H9 (cell line): Measurements from ENCODE around the gene CDK8. TPM values are rescaled to one million over a fixed set of nuclear protein-coding genes. Genes with fewer than 3 reads are reported as not detected.

Experiments used
- DNase-seq: peaks from one replicate; pipeline ENCODE4 v3.0.0-alpha.2; 2017
- H2AFZ ChIP-seq: one replicate; pipeline ENCODE4 v1.6.1; 2013; ENCODE audit warnings: mild to moderate bottlenecking, low read length, control low read depth, moderate library complexity
- H2AK5ac ChIP-seq: 2 replicates; pipeline ENCODE4 v1.6.1; 2013; ENCODE audit warnings: low read length, control low read depth, mixed read lengths; ENCODE audit not compliant: insufficient read length
- H2BK120ac ChIP-seq: one replicate; pipeline ENCODE4 v1.6.1; 2013; ENCODE audit warnings: low read depth, mild to moderate bottlenecking, low read length, control low read depth, inconsistent platforms; ENCODE audit not compliant: poor library complexity, severe bottlenecking
- H2BK12ac ChIP-seq: 2 replicates; pipeline ENCODE4 v1.6.1; 2013; ENCODE audit warnings: low read length, control low read depth, mixed read lengths, low read depth; ENCODE audit not compliant: insufficient read length
- H2BK15ac ChIP-seq: 2 replicates; pipeline ENCODE4 v1.6.1; 2013; ENCODE audit warnings: low read depth, low read length, control low read depth
- H2BK20ac ChIP-seq: one replicate; pipeline ENCODE4 v1.6.1; 2013; ENCODE audit warnings: low read depth, mild to moderate bottlenecking, low read length, control low read depth, inconsistent platforms; ENCODE audit not compliant: poor library complexity, severe bottlenecking
- H2BK5ac ChIP-seq: 2 replicates; pipeline ENCODE4 v1.6.1; 2013; ENCODE audit warnings: low read length, control low read depth, mixed read lengths; ENCODE audit not compliant: insufficient read length
- H3K14ac ChIP-seq: 2 replicates; pipeline ENCODE4 v1.6.1; 2013; ENCODE audit warnings: low read length, control low read depth; ENCODE audit not compliant: insufficient read depth
- H3K18ac ChIP-seq: 2 replicates; pipeline ENCODE4 v1.6.1; 2013; ENCODE audit warnings: low read depth, mild to moderate bottlenecking, mixed read lengths, low read length, control low read depth; ENCODE audit not compliant: insufficient read length
- H3K23ac ChIP-seq: 2 replicates; pipeline ENCODE4 v1.6.1; 2013; ENCODE audit warnings: low read length, control low read depth, mixed read lengths, low read depth; ENCODE audit not compliant: insufficient read length
- H3K23me2 ChIP-seq: 2 replicates; pipeline ENCODE4 v1.6.1; 2013; ENCODE audit warnings: low read depth, mild to moderate bottlenecking, mixed read lengths, low read length, control low read depth; ENCODE audit not compliant: insufficient read length, poor library complexity, severe bottlenecking
- H3K27ac ChIP-seq: 2 replicates; pipeline ENCODE4 v1.5.1; 2013; ENCODE audit warnings: low read length, control low read depth, mixed read lengths, low read depth; ENCODE audit not compliant: insufficient read length
- H3K27me3 ChIP-seq: 2 replicates; pipeline ENCODE4 v1.6.1; 2013; ENCODE audit warnings: low read length, control low read depth, inconsistent platforms; ENCODE audit not compliant: insufficient read depth
- H3K4ac ChIP-seq: 2 replicates; pipeline ENCODE4 v1.6.1; 2013; ENCODE audit warnings: low read depth, mild to moderate bottlenecking, control low read depth, inconsistent platforms, low read length, moderate library complexity
- H3K4me1 ChIP-seq: 2 replicates; pipeline ENCODE4 v1.6.1; 2013; ENCODE audit warnings: low read length, control low read depth, inconsistent platforms; ENCODE audit not compliant: insufficient read depth
- H3K4me2 ChIP-seq: 2 replicates; pipeline ENCODE4 v1.6.1; 2013; ENCODE audit warnings: low read length, control low read depth, mixed read lengths; ENCODE audit not compliant: insufficient read length, insufficient read depth
- H3K56ac ChIP-seq: 2 replicates; pipeline ENCODE4 v1.6.1; 2013; ENCODE audit warnings: low read depth, mild to moderate bottlenecking, mixed read lengths, low read length, control low read depth; ENCODE audit not compliant: insufficient read length
- H3K79me1 ChIP-seq: 2 replicates; pipeline ENCODE4 v1.6.1; 2013; ENCODE audit warnings: low read depth, mild to moderate bottlenecking, moderate library complexity, low read length, control low read depth, inconsistent platforms; ENCODE audit not compliant: insufficient read depth, poor library complexity, severe bottlenecking
- H3K79me2 ChIP-seq: 2 replicates; pipeline ENCODE4 v1.6.1; 2013; ENCODE audit warnings: low read length, control low read depth, inconsistent platforms; ENCODE audit not compliant: insufficient read depth
- H3K9ac ChIP-seq: 2 replicates; pipeline ENCODE4 v1.6.1; 2013; ENCODE audit warnings: low read length, control low read depth, mixed read lengths; ENCODE audit not compliant: insufficient read length; ENCODE audit errors: extremely low read depth
- H3K9me3 ChIP-seq: one replicate; pipeline ENCODE4 v1.6.1; 2013; ENCODE audit warnings: low read depth, low read length, inconsistent platforms; ENCODE audit not compliant: control insufficient read depth
- H3T11ph ChIP-seq: one replicate; pipeline ENCODE4 v1.6.1; 2013; ENCODE audit warnings: mild to moderate bottlenecking, low read length, control low read depth, inconsistent platforms
- H4K20me1 ChIP-seq: one replicate; pipeline ENCODE4 v1.6.1; 2013; ENCODE audit not compliant: control insufficient read depth, insufficient read length, insufficient read depth
- H4K5ac ChIP-seq: 2 replicates; pipeline ENCODE4 v1.6.1; 2013; ENCODE audit warnings: low read depth, mild to moderate bottlenecking, mixed read lengths, low read length, control low read depth; ENCODE audit not compliant: insufficient read length
- H4K8ac ChIP-seq: replicated peaks from 2 replicates; pipeline ENCODE4 v1.6.1; 2013; ENCODE audit warnings: low read length, control low read depth, mixed read lengths, low read depth; ENCODE audit not compliant: insufficient read length
- H4K91ac ChIP-seq: 2 replicates; pipeline ENCODE4 v1.6.1; 2013; ENCODE audit warnings: low read depth, mild to moderate bottlenecking, moderate library complexity, mixed read lengths, low read length, control low read depth; ENCODE audit not compliant: insufficient read length
- H3K27ac Mint-ChIP-seq, 3 experiments: 2 replicates in 2 of 3; 3 replicates in 1 of 3; pipeline ENCODE4 v1.8.0; 2020 to 2021; ENCODE audit warnings: mixed read lengths in 3 of 3, mild to moderate bottlenecking in 1 of 3, moderate library complexity in 1 of 3
- H3K27me3 Mint-ChIP-seq: 2 replicates; pipeline ENCODE4 v1.8.0; 2021; ENCODE audit warnings: low read depth, mild to moderate bottlenecking, moderate library complexity, mixed read lengths
- H3K36me3 Mint-ChIP-seq, 3 experiments: 2 replicates in 2 of 3; 3 replicates in 1 of 3; pipeline ENCODE4 v1.8.0; 2020 to 2021; ENCODE audit warnings: low read depth in 3 of 3, mixed read lengths in 3 of 3; ENCODE audit not compliant: insufficient read depth in 1 of 3
- H3K4me1 Mint-ChIP-seq, 2 experiments: 2 replicates each; pipeline ENCODE4 v1.8.0; 2020; ENCODE audit warnings: mixed read lengths in 2 of 2
- H3K4me3 Mint-ChIP-seq, 2 experiments: 2 replicates in 1 of 2; 3 replicates in 1 of 2; pipeline ENCODE4 v1.8.0; 2020 to 2021; ENCODE audit warnings: mild to moderate bottlenecking in 2 of 2, mixed read lengths in 2 of 2, moderate library complexity in 1 of 2
- H3K9me3 Mint-ChIP-seq, 2 experiments: 2 replicates in 1 of 2; 3 replicates in 1 of 2; pipeline ENCODE4 v1.8.0; 2020; ENCODE audit warnings: mild to moderate bottlenecking in 2 of 2, mixed read lengths in 2 of 2, moderate library complexity in 1 of 2
- CTCF ChIP-seq: fragments of 200-600 bp; sonication (generic); conservative IDR thresholded peaks from 3 replicates; pipeline ENCODE4 v1.8.0; 2021; ENCODE audit warnings: antibody characterized with exemption, mild to moderate bottlenecking
- WGBS: extraction: QIAGEN DNeasy Blood & Tissue Kit; methylation state at CpG from one replicate; pipeline ENCODE4 v1.1.7; 2013; ENCODE audit warnings: missing lambda C conversion rate, low lambda C conversion rate, mixed read lengths; ENCODE audit not compliant: insufficient read length; ENCODE audit errors: extremely low coverage; 5-methylcytosine and 5-hydroxymethylcytosine counted together
- total RNA-seq: library from RNA; stranded (reverse); gene quantifications from 2 replicates; pipeline ENCODE4 v1.2.1, GENCODE V29; 2021

The CDK8 gene
- total RNA-seq, 1 experiment from 2014 or later = 18.1 TPM

GRCh38 chr13:26262156-26262555, 8.2 kb downstream of the CDK8 start:
- H3K9me3 ChIP-seq = no peaks in the 10 kb centered on the region
- H3K4me2 ChIP-seq = no peak overlapping the region
- no peak overlapping the region; a peak in 1 of 7 replicates for H3K27ac Mint-ChIP-seq
- H2BK12ac ChIP-seq = no peak overlapping the region
- no peaks in the 10 kb centered on the region; a peak in 1 of 5 replicates for H3K9me3 Mint-ChIP-seq
- no peak overlapping the region for H3K56ac ChIP-seq
- H4K5ac ChIP-seq = no peak overlapping the region
- H3K4me1 Mint-ChIP-seq = peaks cover 4 to 7% of the 10 kb centered on the region in 2 experiments; a peak in 3 of 4 replicates
- no peak overlapping the region for H2BK120ac ChIP-seq
- no peak for TF ChIP-seq CTCF
- no peaks in the 10 kb centered on the region for H3K27me3 Mint-ChIP-seq
- H3K4me3 Mint-ChIP-seq = no peak overlapping the region
- no peak overlapping the region for H2BK20ac ChIP-seq
- no peak for DNase-seq
- H3K27ac ChIP-seq = no peak overlapping the region
- no peak overlapping the region for H3K14ac ChIP-seq
- no peaks in the 10 kb centered on the region for H3K4me1 ChIP-seq
- no peak overlapping the region for H2BK5ac ChIP-seq
- H2BK15ac ChIP-seq = no peak overlapping the region
- no peak overlapping the region for H4K91ac ChIP-seq
- H3K79me1 ChIP-seq = peaks cover 8% of the 10 kb centered on the region
- no peaks in the 10 kb centered on the region for H4K20me1 ChIP-seq
- no peak overlapping the region for H2AFZ ChIP-seq
- H4K8ac ChIP-seq = no peak overlapping the region
- H3K27me3 ChIP-seq = no peaks in the 10 kb centered on the region
- 100% methylated on average over 1 of the region's 2 CpGs for WGBS
- peaks cover 0 to 4% (median 1%) of the 10 kb centered on the region in 3 experiments; a peak in 2 of 7 replicates for H3K36me3 Mint-ChIP-seq
- H3K79me2 ChIP-seq = peaks cover 46% of the 10 kb centered on the region; the same call in 1 of the 2 replicates
- H3K23ac ChIP-seq = no peak overlapping the region
- no peak overlapping the region for H3K4ac ChIP-seq
- H3T11ph ChIP-seq = no peak overlapping the region
- no peak overlapping the region for H2AK5ac ChIP-seq
- no peak overlapping the region for H3K18ac ChIP-seq
- H3K9ac ChIP-seq = no peak overlapping the region
- H3K23me2 ChIP-seq = no peaks in the 10 kb centered on the region
